Tibial artery (tissue), 4 donors: ENCODE results near the gene CDC25A.

Source experiments
- DNase-seq, 2 donors: peaks; one replicate each; pipeline ENCODE4 v3.0.0-alpha.2; 2019
- H3K27ac ChIP-seq, 2 donors: fragments of 200-600 bp; sonication (generic) in 1 of 2; 1 replicate in 1 of 2; 2 replicates in 1 of 2; pipeline ENCODE4 v1.5.1; 2018 to 2019; ENCODE audit warnings: mild to moderate bottlenecking in 1 of 2
- H3K27me3 ChIP-seq, 2 donors: fragments of 200-600 bp; sonication (generic) in 1 of 2; one replicate each; pipeline versions ENCODE4 v1.5.1 to v1.6.0; 2016 to 2019
- H3K36me3 ChIP-seq, 3 donors: fragments of 200-600 bp; sonication (generic) in 2 of 3; one replicate each; pipeline ENCODE4 v1.5.1; 2016 to 2019; ENCODE audit warnings: mild to moderate bottlenecking in 2 of 3
- H3K4me1 ChIP-seq, 4 donors: fragments of 200-600 bp; sonication (generic) in 2 of 4; 1 replicate in 3 of 4; 2 replicates in 1 of 4; pipeline ENCODE4 v1.5.1; 2016 to 2019
- H3K4me3 ChIP-seq, 2 donors: fragments of 200-600 bp; sonication (generic) in 1 of 2; 1 replicate in 1 of 2; 2 replicates in 1 of 2; pipeline ENCODE4 v1.5.1; 2018 to 2019; ENCODE audit warnings: mild to moderate bottlenecking in 2 of 2
- H3K9me3 ChIP-seq, 3 donors: fragments of 200-600 bp; sonication (generic) in 1 of 3; one replicate each; pipeline ENCODE4 v1.5.1; 2016 to 2019
- intact Hi-C: fragments of 100-400 bp; cut with DNase I; formaldehyde crosslinking; loops from one replicate; pipeline ENCODE4 v1.15.0; 2023; ENCODE audit warnings: low total_unique reads
- TF ChIP-seq, protein P1 (sequence below), 2 experiments: fragments of 200-600 bp in 1 of 2; fragments of 450-650 bp in 1 of 2; IDR thresholded peaks; one replicate each; pipeline ENCODE4 v1.5.1; 2017 to 2019; ENCODE audit warnings: antibody characterized with exemption in 2 of 2, mild to moderate bottlenecking in 1 of 2, moderate library complexity in 1 of 2

The CDC25A gene

DNA sequence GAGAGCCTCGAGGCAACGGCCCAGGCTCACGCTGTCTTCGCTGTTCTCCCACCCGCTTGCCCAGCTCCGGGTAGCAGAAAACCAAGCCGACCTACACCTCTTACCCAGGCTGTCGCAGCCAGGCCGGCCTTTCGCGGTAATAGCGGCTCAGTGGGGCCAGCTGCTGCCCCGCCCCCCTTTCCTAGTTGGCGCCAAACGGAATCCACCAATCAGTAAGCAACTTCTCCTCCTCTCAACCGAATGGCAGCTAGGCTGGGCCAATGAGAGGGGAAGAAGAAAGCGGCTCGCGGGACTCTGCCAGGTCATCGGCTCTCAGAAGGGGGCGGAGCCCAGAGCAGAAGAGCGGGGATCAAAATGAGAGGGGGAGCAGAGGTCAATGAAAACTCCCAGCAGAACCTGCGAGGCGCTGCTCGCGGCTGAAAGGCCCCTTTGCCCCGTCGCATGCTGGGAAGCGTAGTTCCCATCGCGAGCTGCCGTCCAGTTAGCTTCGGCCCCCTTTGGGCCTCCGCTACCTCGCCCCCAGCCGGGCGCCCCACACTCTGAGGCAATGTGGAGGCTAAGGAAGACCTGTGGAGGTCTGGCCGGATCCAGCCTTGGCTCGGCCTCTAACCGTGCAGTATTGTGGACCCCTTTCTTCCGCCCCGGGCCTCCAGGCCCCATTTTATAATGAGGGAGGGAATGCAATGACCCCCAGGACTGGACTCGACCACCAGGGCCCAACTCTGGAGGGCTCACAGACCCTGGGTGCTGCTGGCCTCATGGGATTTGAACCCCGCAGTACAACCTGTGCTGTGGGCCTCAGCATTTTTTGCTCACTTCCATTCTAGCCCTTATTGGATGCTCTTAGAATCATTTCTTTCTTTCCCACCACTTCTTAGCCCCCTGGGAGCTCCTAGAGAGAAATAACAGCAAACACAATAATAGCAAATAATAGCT, at the start of gene CDC25A:
Gene CDC25A, minus strand, starts transcription at position 152 of the 936 bp plus-strand sequence. CDS start 470 bp downstream, outside the sequence.
- peak within 1 kb of the TSS; percentile 58 to 71 for H3K27ac ChIP-seq
- intact Hi-C loops, result no loop called here
- TF ChIP-seq, protein P1, sequence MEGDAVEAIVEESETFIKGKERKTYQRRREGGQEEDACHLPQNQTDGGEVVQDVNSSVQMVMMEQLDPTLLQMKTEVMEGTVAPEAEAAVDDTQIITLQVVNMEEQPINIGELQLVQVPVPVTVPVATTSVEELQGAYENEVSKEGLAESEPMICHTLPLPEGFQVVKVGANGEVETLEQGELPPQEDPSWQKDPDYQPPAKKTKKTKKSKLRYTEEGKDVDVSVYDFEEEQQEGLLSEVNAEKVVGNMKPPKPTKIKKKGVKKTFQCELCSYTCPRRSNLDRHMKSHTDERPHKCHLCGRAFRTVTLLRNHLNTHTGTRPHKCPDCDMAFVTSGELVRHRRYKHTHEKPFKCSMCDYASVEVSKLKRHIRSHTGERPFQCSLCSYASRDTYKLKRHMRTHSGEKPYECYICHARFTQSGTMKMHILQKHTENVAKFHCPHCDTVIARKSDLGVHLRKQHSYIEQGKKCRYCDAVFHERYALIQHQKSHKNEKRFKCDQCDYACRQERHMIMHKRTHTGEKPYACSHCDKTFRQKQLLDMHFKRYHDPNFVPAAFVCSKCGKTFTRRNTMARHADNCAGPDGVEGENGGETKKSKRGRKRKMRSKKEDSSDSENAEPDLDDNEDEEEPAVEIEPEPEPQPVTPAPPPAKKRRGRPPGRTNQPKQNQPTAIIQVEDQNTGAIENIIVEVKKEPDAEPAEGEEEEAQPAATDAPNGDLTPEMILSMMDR (IDR thresholded peaks at IDR 0.05), result no peak
- no peaks in the 10 kb centered on the region for H3K27me3 ChIP-seq
- H3K4me3 ChIP-seq, result peak within 1 kb of the TSS; percentile 58 to 71
- peak; percentile 97 to 98 for DNase-seq
- H3K4me1 ChIP-seq, result peaks cover 0 to 12% (median 7%) of the 10 kb centered on the region in 4 donors
- H3K36me3 ChIP-seq, result peaks cover 0 to 8% (median 0%) of the 10 kb centered on the region in 3 donors
- no peaks in the 10 kb centered on the region for H3K9me3 ChIP-seq

DNA sequence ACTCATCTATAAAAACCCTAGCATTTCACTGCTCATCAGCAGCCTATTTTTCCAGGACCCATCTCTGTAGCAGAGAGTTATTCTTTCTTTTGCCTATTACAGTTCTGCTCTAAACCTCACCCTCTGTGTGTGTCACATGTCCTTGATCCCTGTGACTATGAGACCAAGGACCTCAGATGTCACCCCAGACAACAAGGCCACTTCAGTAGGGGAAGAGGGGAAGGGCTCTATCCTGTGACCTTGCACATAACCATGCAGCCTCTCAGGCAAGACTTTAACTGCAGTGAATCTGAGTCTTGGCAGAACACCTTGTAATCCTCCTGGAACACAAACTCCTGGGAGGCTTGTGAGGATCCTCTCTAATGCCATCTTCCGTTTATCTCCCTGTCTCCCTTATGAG, 48.3 kb upstream of the CDC25A start:
- H3K27me3 ChIP-seq, result no peaks in the 10 kb centered on the region
- H3K36me3 ChIP-seq, result no peaks in the 10 kb centered on the region
- DNase-seq, result peak in 1 of 2 donors; percentile 29
- H3K9me3 ChIP-seq, result no peaks in the 10 kb centered on the region
- TF ChIP-seq, protein P1 (IDR thresholded peaks at IDR 0.05), result no peak
- no peak overlapping the region for H3K4me3 ChIP-seq
- peaks cover 1 to 20% (median 7%) of the 10 kb centered on the region in 4 donors for H3K4me1 ChIP-seq
- intact Hi-C loops, result loop anchor here (10.0 kb wide), 1 partner anchor 198 kb away; the partner anchor contains the start of gene PLXNB1
- H3K27ac ChIP-seq, result no peak overlapping the region

DNA sequence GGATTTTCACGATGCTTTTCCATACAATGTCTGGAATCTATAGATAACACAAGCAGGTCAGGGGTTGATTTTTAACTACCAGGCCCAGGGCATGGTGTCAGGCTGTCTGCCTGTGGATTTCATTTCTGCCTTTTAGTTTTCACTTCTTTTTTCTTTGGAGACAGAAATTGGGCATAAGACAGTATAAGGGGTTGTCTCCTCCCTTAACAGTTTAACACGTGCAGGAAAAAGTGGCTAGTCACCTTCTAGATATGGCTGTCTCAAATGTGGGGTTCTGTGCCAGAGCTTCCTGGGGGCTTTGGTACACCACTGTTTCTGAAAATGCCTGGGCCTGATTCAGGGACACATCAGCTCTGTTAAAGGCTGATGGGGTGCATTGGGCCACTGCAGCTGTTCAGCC, 45.3 kb upstream of the CDC25A start:
- TF ChIP-seq, protein P1 (IDR thresholded peaks at IDR 0.05), result no peak
- intact Hi-C loops, result loop anchor here (10.0 kb wide), 1 partner anchor 201 kb away; the partner anchor contains the start of gene PLXNB1
- H3K27ac ChIP-seq, result no peak overlapping the region

DNA sequence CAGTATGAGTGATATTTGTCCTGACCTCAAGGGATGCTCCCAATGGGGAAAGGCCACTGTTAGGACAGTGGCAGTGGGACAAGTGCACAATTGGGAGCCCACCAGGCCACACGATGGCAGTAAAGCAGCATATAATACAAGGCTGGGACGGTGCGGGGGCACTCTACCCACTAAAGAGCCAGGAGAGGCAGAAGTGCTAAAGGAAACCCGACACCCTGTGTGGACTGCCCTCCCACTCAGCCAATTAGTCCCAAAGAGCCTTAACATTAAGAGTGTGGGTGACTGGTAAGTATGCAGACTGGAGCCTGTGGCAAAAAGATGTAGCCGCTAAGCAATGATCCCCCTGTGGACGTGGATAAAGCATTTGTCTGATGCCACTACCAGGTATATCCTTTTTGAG, 44.5 kb upstream of the CDC25A start:
- H3K27me3 ChIP-seq, result no peaks in the 10 kb centered on the region
- no peak overlapping the region for H3K4me3 ChIP-seq
- peaks cover 0 to 9% (median 2%) of the 10 kb centered on the region in 4 donors for H3K4me1 ChIP-seq
- DNase-seq, result peak; percentile 81 to 86
- no peak overlapping the region for H3K27ac ChIP-seq
- TF ChIP-seq, protein P1 (IDR thresholded peaks at IDR 0.05), result peak; percentile 41 to 45
- no peaks in the 10 kb centered on the region for H3K36me3 ChIP-seq
- no peaks in the 10 kb centered on the region for H3K9me3 ChIP-seq
- intact Hi-C loops, result loop anchor here (10.0 kb wide), 1 partner anchor 202 kb away; the partner anchor contains the start of gene PLXNB1

More for the DNA sequence above, 45.3 kb upstream of the CDC25A start:
- H3K4me1 ChIP-seq, result peaks cover 0 to 9% (median 2%) of the 10 kb centered on the region in 4 donors
- H3K36me3 ChIP-seq, result no peaks in the 10 kb centered on the region
- H3K9me3 ChIP-seq, result no peaks in the 10 kb centered on the region
- H3K4me3 ChIP-seq, result no peak overlapping the region
- no peak for DNase-seq
- H3K27me3 ChIP-seq, result no peaks in the 10 kb centered on the region

DNA sequence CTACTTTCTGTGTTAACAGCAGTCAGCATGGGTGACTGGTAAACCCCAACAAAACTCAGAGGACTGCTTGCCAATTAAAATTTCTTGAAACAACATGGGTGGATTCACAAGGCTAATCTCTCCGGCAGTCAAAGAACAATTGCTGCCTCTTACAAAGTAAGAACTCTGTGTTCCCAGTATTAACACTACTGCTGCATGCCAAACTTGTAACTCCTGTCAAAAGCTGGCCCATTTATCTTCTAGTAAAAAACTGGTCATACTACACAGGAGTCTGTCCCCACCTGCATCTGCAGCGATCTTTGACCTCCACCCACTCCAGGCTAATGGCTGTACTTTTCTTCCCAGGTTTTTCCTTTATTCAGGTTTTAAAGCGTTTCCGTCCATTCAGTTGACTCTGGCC, 44.0 kb upstream of the CDC25A start:
- no peaks in the 10 kb centered on the region for H3K9me3 ChIP-seq
- H3K36me3 ChIP-seq, result no peaks in the 10 kb centered on the region

More for the DNA sequence above, 44.0 kb upstream of the CDC25A start:
- intact Hi-C loops, result loop anchor here (10.0 kb wide), 1 partner anchor 203 kb away; the partner anchor contains the start of gene PLXNB1
- no peak overlapping the region for H3K27ac ChIP-seq
- TF ChIP-seq, protein P1 (IDR thresholded peaks at IDR 0.05), result no peak
- no peak for DNase-seq
- H3K4me1 ChIP-seq, result peaks cover 0 to 9% (median 2%) of the 10 kb centered on the region in 4 donors
- H3K27me3 ChIP-seq, result no peaks in the 10 kb centered on the region
- H3K4me3 ChIP-seq, result no peak overlapping the region
